DOHH2 (cell line): ENCODE measurements around the gene SEC61A1.
A peak's percentile ranks its signal among the peaks of the same experiment; 100 is the strongest.

Experiments used
- H3F3A ChIP-seq: fragments of 200-600 bp; sonication (generic), shearing (Covaris generic); 2 replicates; pipeline ENCODE4 v1.6.0; 2016; ENCODE audit warnings: antibody characterized with exemption, mild to moderate bottlenecking; ENCODE audit not compliant: control insufficient read depth, insufficient read depth
- H3K27ac ChIP-seq: fragments of 200-600 bp; sonication (generic); 2 replicates; pipeline ENCODE4 v1.5.1; 2014; ENCODE audit warnings: low read depth, mild to moderate bottlenecking, low read length, moderate library complexity
- H3K27me3 ChIP-seq: fragments of 200-600 bp; sonication (generic); 2 replicates; pipeline ENCODE4 v1.6.1; 2014; ENCODE audit warnings: mild to moderate bottlenecking, low read length, mixed read lengths; ENCODE audit not compliant: control insufficient read depth
- H3K36me3 ChIP-seq: fragments of 200-600 bp; sonication (generic); 2 replicates; pipeline ENCODE4 v1.6.1; 2014; ENCODE audit warnings: mild to moderate bottlenecking, low read length, moderate library complexity, mixed read lengths; ENCODE audit not compliant: control insufficient read depth
- H3K4me1 ChIP-seq: fragments of 200-600 bp; sonication (generic); 2 replicates; pipeline ENCODE4 v1.6.1; 2014; ENCODE audit warnings: mild to moderate bottlenecking, low read length, mixed read lengths; ENCODE audit not compliant: control insufficient read depth
- H3K4me2 ChIP-seq: fragments of 200-600 bp; sonication (generic); 2 replicates; pipeline ENCODE4 v1.6.0; 2014; ENCODE audit warnings: mild to moderate bottlenecking, low read length, moderate library complexity
- H3K4me3 ChIP-seq: fragments of 200-600 bp; sonication (generic); 2 replicates; pipeline ENCODE4 v1.5.1; 2014; ENCODE audit warnings: mild to moderate bottlenecking, low read length, mixed read lengths
- H3K79me2 ChIP-seq: fragments of 200-600 bp; sonication (generic); 2 replicates; pipeline ENCODE4 v1.6.1; 2014; ENCODE audit warnings: mild to moderate bottlenecking, low read length, mixed read lengths; ENCODE audit not compliant: control insufficient read depth
- H3K9me2 ChIP-seq: fragments of 200-600 bp; sonication (generic); replicated peaks from 2 replicates; pipeline ENCODE4 v1.6.1; 2014; ENCODE audit warnings: mild to moderate bottlenecking, low read length, mixed read lengths; ENCODE audit not compliant: control insufficient read depth
- H3K9me3 ChIP-seq: fragments of 200-600 bp; sonication (generic); 2 replicates; pipeline ENCODE4 v1.6.1; 2014; ENCODE audit warnings: antibody characterized with exemption, low read length, mixed read lengths; ENCODE audit not compliant: control insufficient read depth, insufficient read depth
- H4K20me1 ChIP-seq: fragments of 200-600 bp; sonication (generic); 2 replicates; pipeline ENCODE4 v1.6.0; 2014; ENCODE audit warnings: low read depth, mild to moderate bottlenecking, antibody characterized with exemption, low read length, moderate library complexity; ENCODE audit not compliant: control insufficient read depth, insufficient read depth
- CTCF ChIP-seq: fragments of 200-600 bp; sonication (generic); IDR thresholded peaks from one replicate; pipeline ENCODE4 v1.5.1; 2014; ENCODE audit warnings: antibody characterized with exemption, mild to moderate bottlenecking, low read depth, low read length; ENCODE audit not compliant: poor library complexity, severe bottlenecking
- EZH2phosphoT487 ChIP-seq: fragments of 200-600 bp; sonication (generic); IDR thresholded peaks from 2 replicates; pipeline ENCODE4 v1.6.1; 2017; ENCODE audit warnings: borderline replicate concordance, mild to moderate bottlenecking, antibody characterized with exemption, low read length, moderate library complexity, mixed read lengths

SEC61A1 gene

GRCh38 chr3:128095222-128095703, 43.0 kb downstream of the SEC61A1 start:
- Histone ChIP-seq H3K4me1 (peaks cover 24% of the 10 kb centered on the region), H4K20me1 (no peaks in the 10 kb centered on the region; the same call in 1 of the 2 replicates), H3K27ac (peak overlapping the region; percentile 71), H3K27me3 (no peaks in the 10 kb centered on the region), H3K9me3 (no peaks in the 10 kb centered on the region), H3K4me2 (peak overlapping the region; percentile 30; the same call in 1 of the 2 replicates), H3K36me3 (peaks cover 92% of the 10 kb centered on the region), H3F3A (0 out of 2 replicates have a peak, but pooled peaks cover 3% of the 10 kb centered on the region), H3K9me2 (no peaks in the 10 kb centered on the region), H3K79me2 (peaks cover 43% of the 10 kb centered on the region), H3K4me3 (no peak overlapping the region)
- no peak for TF ChIP-seq EZH2phosphoT487
- peak; percentile 85 for TF ChIP-seq CTCF

- no peak overlapping the region for H3K4me3 ChIP-seq
- H3F3A ChIP-seq: no peaks in the 10 kb centered on the region
- no peak for TF ChIP-seq EZH2phosphoT487
- TF ChIP-seq CTCF: no peak
- H3K9me2 ChIP-seq: no peaks in the 10 kb centered on the region
- no peaks in the 10 kb centered on the region for H4K20me1 ChIP-seq
- peaks cover 98% of the 10 kb centered on the region for H3K36me3 ChIP-seq
- no peak overlapping the region for H3K4me2 ChIP-seq
- peaks cover 21% of the 10 kb centered on the region for H3K4me1 ChIP-seq
- no peaks in the 10 kb centered on the region for H3K27me3 ChIP-seq
- H3K27ac ChIP-seq: no peak overlapping the region
- peaks cover 21% of the 10 kb centered on the region for H3K79me2 ChIP-seq
- no peaks in the 10 kb centered on the region for H3K9me3 ChIP-seq
These were observed 46.0 kb downstream of the SEC61A1 start for GRCh38 chr3:128098234-128098633.

GRCh38 chr3:128100161-128100560, 47.9 kb downstream of the SEC61A1 start:
- no peak for TF ChIP-seq EZH2phosphoT487
- TF ChIP-seq CTCF: no peak
- Histone ChIP-seq H3K27ac (no peak overlapping the region), H3K4me1 (peaks cover 16% of the 10 kb centered on the region), H3K36me3 (peaks cover 96% of the 10 kb centered on the region), H3F3A (no peaks in the 10 kb centered on the region), H3K27me3 (no peaks in the 10 kb centered on the region), H3K79me2 (peaks cover 12% of the 10 kb centered on the region; the same call in 1 of the 2 replicates), H3K4me2 (no peak overlapping the region), H3K9me2 (no peaks in the 10 kb centered on the region), H4K20me1 (no peaks in the 10 kb centered on the region), H3K9me3 (no peaks in the 10 kb centered on the region), H3K4me3 (no peak overlapping the region)
